ENCODE measurements around the gene CACNA2D3. TPM values are rescaled to one million over a fixed set of nuclear protein-coding genes. Genes with fewer than 3 reads are reported as not detected.

Gene CACNA2D3
- total and polyA plus RNA-seq, 4 donors = 0.72 to 2.4 (median 1.5) TPM

GRCh38 chr3:54954521-54954920 lies 832.2 kb downstream of the CACNA2D3 start:
- intact Hi-C loops (cut with DNase I) = loop anchor here in 1 of 2 donors (5.0 kb wide), 1 partner anchor 1368 kb away; no protein-coding TSS in a partner anchor

GRCh38 chr3:54955496-54955895 lies 833.1 kb downstream of the CACNA2D3 start:
- no peaks in the 10 kb centered on the region for H3K9me3 ChIP-seq (ENCODE audit: control insufficient read depth, low read length)
- DNase-seq = no peak
- H3K36me3 ChIP-seq (ENCODE audit: control insufficient read depth in 1 of 2, insufficient read depth in 2 of 2, low read length in 1 of 2) = no peaks in the 10 kb centered on the region
- intact Hi-C loops (cut with DNase I) = no loop called here
- ATAC-seq (ENCODE audit: low FRiP score) = no peak
- no peak overlapping the region for H3K27ac ChIP-seq (ENCODE audit: low read depth in 1 of 2, low read length in 2 of 2)
- WGBS, 2 donors = 81 to 87% methylated on average over 3 of the region's 3 CpGs
- no peaks in the 10 kb centered on the region for H3K4me1 ChIP-seq (ENCODE audit: control insufficient read depth in 1 of 2, insufficient read depth in 2 of 2, low read length in 2 of 2)
- H3K4me3 ChIP-seq (ENCODE audit: low read length in 2 of 2) = no peak overlapping the region
- H3K27me3 ChIP-seq (ENCODE audit: control insufficient read depth in 1 of 2, insufficient read depth in 2 of 2, low read length in 1 of 2) = no peaks in the 10 kb centered on the region

More at GRCh38 chr3:54954521-54954920, 832.2 kb downstream of the CACNA2D3 start:
- no peaks in the 10 kb centered on the region for H3K27me3 ChIP-seq (ENCODE audit: control insufficient read depth in 1 of 2, insufficient read depth in 2 of 2, low read length in 1 of 2)
- ATAC-seq (ENCODE audit: low FRiP score) = no peak
- no peak overlapping the region for H3K27ac ChIP-seq (ENCODE audit: low read depth in 1 of 2, low read length in 2 of 2)
- WGBS, 2 donors = 93 to 99% methylated on average over 4 to 5 of the region's 5 CpGs
- H3K9me3 ChIP-seq (ENCODE audit: control insufficient read depth, low read length) = no peaks in the 10 kb centered on the region
- H3K4me1 ChIP-seq (ENCODE audit: control insufficient read depth in 1 of 2, insufficient read depth in 2 of 2, low read length in 2 of 2) = no peaks in the 10 kb centered on the region
- no peak overlapping the region for H3K4me3 ChIP-seq (ENCODE audit: low read length in 2 of 2)
- no peak for DNase-seq
- H3K36me3 ChIP-seq (ENCODE audit: control insufficient read depth in 1 of 2, insufficient read depth in 2 of 2, low read length in 1 of 2) = no peaks in the 10 kb centered on the region

GRCh38 chr3:54955941-54956340 lies 833.6 kb downstream of the CACNA2D3 start:
- H3K27ac ChIP-seq (ENCODE audit: low read depth in 1 of 2, low read length in 2 of 2) = no peak overlapping the region
- H3K27me3 ChIP-seq (ENCODE audit: control insufficient read depth in 1 of 2, insufficient read depth in 2 of 2, low read length in 1 of 2) = no peaks in the 10 kb centered on the region
- H3K4me1 ChIP-seq (ENCODE audit: control insufficient read depth in 1 of 2, insufficient read depth in 2 of 2, low read length in 2 of 2) = no peaks in the 10 kb centered on the region
- H3K4me3 ChIP-seq (ENCODE audit: low read length in 2 of 2) = no peak overlapping the region
- 97 to 98% methylated on average over 6 of the region's 6 CpGs for WGBS, 2 donors
- DNase-seq (no peak), ATAC-seq (ENCODE audit: low FRiP score) (no peak)
- intact Hi-C loops (cut with DNase I) = no loop called here
- H3K9me3 ChIP-seq (ENCODE audit: control insufficient read depth, low read length) = no peaks in the 10 kb centered on the region
- H3K36me3 ChIP-seq (ENCODE audit: control insufficient read depth in 1 of 2, insufficient read depth in 2 of 2, low read length in 1 of 2) = no peaks in the 10 kb centered on the region

DNA sequence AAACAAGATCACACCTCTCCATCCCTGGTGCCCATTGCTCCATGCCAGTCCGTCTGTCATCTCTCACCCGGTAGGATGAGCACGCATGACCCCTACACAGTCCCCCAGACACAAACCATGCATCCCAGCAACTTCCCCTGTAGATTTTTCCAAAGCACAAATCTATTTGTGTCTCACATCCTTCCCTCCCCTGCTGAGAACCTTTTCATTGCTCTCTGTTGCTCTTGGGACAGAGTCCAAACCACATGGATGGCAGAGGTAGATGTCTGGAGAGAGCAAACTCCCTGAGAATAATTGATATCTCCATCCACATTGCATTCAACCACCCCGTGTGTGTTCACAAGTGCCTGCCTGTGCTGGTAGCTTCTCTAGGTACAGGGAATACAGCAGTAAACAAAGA lies 835.4 kb downstream of the CACNA2D3 start:
- no peak for ATAC-seq (ENCODE audit: low FRiP score)
- intact Hi-C loops (cut with DNase I) = no loop called here
- 92 to 95% methylated on average over 4 of the region's 4 CpGs for WGBS, 2 donors
- Histone ChIP-seq H3K4me1 (ENCODE audit: control insufficient read depth in 1 of 2, insufficient read depth in 2 of 2, low read length in 2 of 2) (no peaks in the 10 kb centered on the region), H3K27me3 (ENCODE audit: control insufficient read depth in 1 of 2, insufficient read depth in 2 of 2, low read length in 1 of 2) (no peaks in the 10 kb centered on the region), H3K36me3 (ENCODE audit: control insufficient read depth in 1 of 2, insufficient read depth in 2 of 2, low read length in 1 of 2) (no peaks in the 10 kb centered on the region), H3K9me3 (ENCODE audit: control insufficient read depth, low read length) (no peaks in the 10 kb centered on the region), H3K4me3 (ENCODE audit: low read length in 2 of 2) (no peak overlapping the region), H3K27ac (ENCODE audit: low read depth in 1 of 2, low read length in 2 of 2) (no peak overlapping the region)
- DNase-seq = no peak

- Histone ChIP-seq H3K27ac (ENCODE audit: low read depth in 1 of 2, low read length in 2 of 2) (no peak overlapping the region), H3K36me3 (ENCODE audit: control insufficient read depth in 1 of 2, insufficient read depth in 2 of 2, low read length in 1 of 2) (no peaks in the 10 kb centered on the region), H3K27me3 (ENCODE audit: control insufficient read depth in 1 of 2, insufficient read depth in 2 of 2, low read length in 1 of 2) (no peaks in the 10 kb centered on the region), H3K4me3 (ENCODE audit: low read length in 2 of 2) (no peak overlapping the region), H3K9me3 (ENCODE audit: control insufficient read depth, low read length) (no peaks in the 10 kb centered on the region), H3K4me1 (ENCODE audit: control insufficient read depth in 1 of 2, insufficient read depth in 2 of 2, low read length in 2 of 2) (no peaks in the 10 kb centered on the region)
- ATAC-seq (ENCODE audit: low FRiP score) = no peak
- intact Hi-C loops (cut with DNase I) = no loop called here
- 89 to 99% methylated on average over 1 of the region's 1 CpG for WGBS, 2 donors
- DNase-seq = no peak
Measured at GRCh38 chr3:54960082-54960481, 837.7 kb downstream of the CACNA2D3 start.

- DNase-seq (no peak), ATAC-seq (ENCODE audit: low FRiP score) (no peak)
- intact Hi-C loops (cut with DNase I) = no loop called here
- Histone ChIP-seq H3K9me3 (ENCODE audit: control insufficient read depth, low read length) (no peaks in the 10 kb centered on the region), H3K27me3 (ENCODE audit: control insufficient read depth in 1 of 2, insufficient read depth in 2 of 2, low read length in 1 of 2) (no peaks in the 10 kb centered on the region), H3K4me3 (ENCODE audit: low read length in 2 of 2) (no peak overlapping the region), H3K36me3 (ENCODE audit: control insufficient read depth in 1 of 2, insufficient read depth in 2 of 2, low read length in 1 of 2) (no peaks in the 10 kb centered on the region), H3K27ac (ENCODE audit: low read depth in 1 of 2, low read length in 2 of 2) (no peak overlapping the region), H3K4me1 (ENCODE audit: control insufficient read depth in 1 of 2, insufficient read depth in 2 of 2, low read length in 2 of 2) (no peaks in the 10 kb centered on the region)
- WGBS, 2 donors = 67 to 70% methylated on average over 4 of the region's 4 CpGs
Measured at GRCh38 chr3:54960701-54961100, 838.3 kb downstream of the CACNA2D3 start.

GRCh38 chr3:54962200-54962599 lies 839.8 kb downstream of the CACNA2D3 start:
- Histone ChIP-seq H3K27ac (ENCODE audit: low read depth in 1 of 2, low read length in 2 of 2) (no peak overlapping the region), H3K4me3 (ENCODE audit: low read length in 2 of 2) (no peak overlapping the region), H3K4me1 (ENCODE audit: control insufficient read depth in 1 of 2, insufficient read depth in 2 of 2, low read length in 2 of 2) (no peaks in the 10 kb centered on the region), H3K36me3 (ENCODE audit: control insufficient read depth in 1 of 2, insufficient read depth in 2 of 2, low read length in 1 of 2) (no peaks in the 10 kb centered on the region), H3K27me3 (ENCODE audit: control insufficient read depth in 1 of 2, insufficient read depth in 2 of 2, low read length in 1 of 2) (no peaks in the 10 kb centered on the region), H3K9me3 (ENCODE audit: control insufficient read depth, low read length) (no peaks in the 10 kb centered on the region)
- no peak for DNase-seq
- 73% methylated on average over 2 of the region's 2 CpGs for WGBS, 2 donors
- ATAC-seq (ENCODE audit: low FRiP score) = no peak
- intact Hi-C loops (cut with DNase I) = no loop called here

- H3K27me3 ChIP-seq (ENCODE audit: control insufficient read depth in 1 of 2, insufficient read depth in 2 of 2, low read length in 1 of 2) = no peaks in the 10 kb centered on the region
- H3K4me3 ChIP-seq (ENCODE audit: low read length in 2 of 2) = no peak overlapping the region
- no peak overlapping the region for H3K27ac ChIP-seq (ENCODE audit: low read depth in 1 of 2, low read length in 2 of 2)
- no peak for ATAC-seq (ENCODE audit: low FRiP score)
- no peak for DNase-seq
- intact Hi-C loops (cut with DNase I) = no loop called here
- no peaks in the 10 kb centered on the region for H3K4me1 ChIP-seq (ENCODE audit: control insufficient read depth in 1 of 2, insufficient read depth in 2 of 2, low read length in 2 of 2)
- H3K9me3 ChIP-seq (ENCODE audit: control insufficient read depth, low read length) = no peaks in the 10 kb centered on the region
- H3K36me3 ChIP-seq (ENCODE audit: control insufficient read depth in 1 of 2, insufficient read depth in 2 of 2, low read length in 1 of 2) = no peaks in the 10 kb centered on the region
- WGBS, 2 donors = 76 to 83% methylated on average over 4 of the region's 4 CpGs
Measured at GRCh38 chr3:54963641-54964040, 841.3 kb downstream of the CACNA2D3 start.

DNA sequence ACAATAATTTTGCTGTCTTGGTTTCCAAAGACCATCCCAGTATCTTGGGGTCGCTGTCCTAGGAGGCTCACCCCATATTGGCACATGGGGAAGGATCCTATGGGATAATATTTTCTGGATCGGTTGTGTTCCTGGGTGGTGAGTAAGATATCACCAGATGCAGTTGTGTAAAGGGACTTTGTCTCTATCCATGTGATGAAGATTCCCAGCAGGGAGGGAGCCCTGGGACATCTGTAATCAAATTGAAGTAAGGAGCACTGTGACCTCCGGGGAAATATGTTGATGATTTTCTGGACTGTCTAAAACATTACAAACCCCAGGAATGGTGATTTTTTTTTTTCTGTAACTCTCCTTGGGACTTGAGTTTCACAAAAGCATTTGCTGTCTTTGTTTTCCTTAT lies 841.7 kb downstream of the CACNA2D3 start:
- no peak for ATAC-seq (ENCODE audit: low FRiP score)
- H3K27me3 ChIP-seq (ENCODE audit: control insufficient read depth in 1 of 2, insufficient read depth in 2 of 2, low read length in 1 of 2) = no peaks in the 10 kb centered on the region
- H3K9me3 ChIP-seq (ENCODE audit: control insufficient read depth, low read length) = no peaks in the 10 kb centered on the region
- no peak for DNase-seq
- no peaks in the 10 kb centered on the region for H3K4me1 ChIP-seq (ENCODE audit: control insufficient read depth in 1 of 2, insufficient read depth in 2 of 2, low read length in 2 of 2)
- no peak overlapping the region for H3K4me3 ChIP-seq (ENCODE audit: low read length in 2 of 2)
- H3K36me3 ChIP-seq (ENCODE audit: control insufficient read depth in 1 of 2, insufficient read depth in 2 of 2, low read length in 1 of 2) = no peaks in the 10 kb centered on the region
- H3K27ac ChIP-seq (ENCODE audit: low read depth in 1 of 2, low read length in 2 of 2) = no peak overlapping the region
- WGBS, 2 donors = 76 to 83% methylated on average over 3 of the region's 3 CpGs
- intact Hi-C loops (cut with DNase I) = no loop called here
